GM18520 (cell line): ENCODE results near the gene ADCY10.
"Not testable (repeated sequence)": the region's sequence is repeated elsewhere in the genome, so short reads cannot be mapped to it uniquely, and the experiment has no call there.

ENCODE experiments used
- ATAC-seq: cut with Tn5 transposase; IDR thresholded peaks from one replicate; pipeline ENCODE4 v1.9.1; 2021; ENCODE audit not compliant: unreplicated experiment

The ADCY10 gene

GRCh38 chr1:167815650-167816049 is 98.3 kb downstream of the ADCY10 start:
- no peak for ATAC-seq

- no peak for ATAC-seq
Observed at GRCh38 chr1:167812972-167813371, 101.0 kb downstream of the ADCY10 start.

GRCh38 chr1:167808690-167809089 is 105.2 kb downstream of the ADCY10 start:
- no peak for ATAC-seq

GRCh38 chr1:167808104-167808503 is 105.8 kb downstream of the ADCY10 start:
- ATAC-seq = no peak

GRCh38 chr1:167806676-167807075 is 107.3 kb downstream of the ADCY10 start:
- not testable (repeated sequence) for ATAC-seq

GRCh38 chr1:167806235-167806634 is 107.7 kb downstream of the ADCY10 start:
- not testable (repeated sequence) for ATAC-seq

- no peak for ATAC-seq
Observed at GRCh38 chr1:167805041-167805556, 108.8 kb downstream of the ADCY10 start.

- ATAC-seq = peak; percentile 91
Observed at GRCh38 chr1:167803358-167804207, 110.4 kb downstream of the ADCY10 start.

- ATAC-seq = no peak
Observed at GRCh38 chr1:167802235-167802634, 111.7 kb downstream of the ADCY10 start.

- ATAC-seq = no peak
Observed at GRCh38 chr1:167800251-167800650, 113.7 kb downstream of the ADCY10 start.

- no peak for ATAC-seq
Observed at GRCh38 chr1:167799747-167800146, 114.2 kb downstream of the ADCY10 start.

- ATAC-seq = no peak
Observed at GRCh38 chr1:167798952-167799351, 115.0 kb downstream of the ADCY10 start.

GRCh38 chr1:167797015-167797414 is 116.9 kb downstream of the ADCY10 start:
- ATAC-seq = no peak

- ATAC-seq = no peak
Observed at GRCh38 chr1:167795810-167796740, 117.9 kb downstream of the ADCY10 start.

GRCh38 chr1:167794043-167794442 is 119.9 kb downstream of the ADCY10 start:
- no peak for ATAC-seq

GRCh38 chr1:167792188-167792565 is 121.8 kb downstream of the ADCY10 start:
- ATAC-seq = no peak

GRCh38 chr1:167791281-167792187 is 122.4 kb downstream of the ADCY10 start:
- no peak for ATAC-seq

- no peak for ATAC-seq
Observed at GRCh38 chr1:167790117-167790516, 123.8 kb downstream of the ADCY10 start.

GRCh38 chr1:167789501-167789900 is 124.4 kb downstream of the ADCY10 start:
- no peak for ATAC-seq

GRCh38 chr1:167786502-167786901 is 127.4 kb downstream of the ADCY10 start:
- no peak for ATAC-seq
